ENCODE data around the gene RNF166. TPM values are rescaled to one million over a fixed set of nuclear protein-coding genes. Genes with fewer than 3 reads are reported as not detected.
A peak's percentile ranks its signal among the peaks of the same experiment; 100 is the strongest.

The RNF166 gene
- total RNA-seq, 1 donor from 2014 or later = 74.2 TPM

DNA sequence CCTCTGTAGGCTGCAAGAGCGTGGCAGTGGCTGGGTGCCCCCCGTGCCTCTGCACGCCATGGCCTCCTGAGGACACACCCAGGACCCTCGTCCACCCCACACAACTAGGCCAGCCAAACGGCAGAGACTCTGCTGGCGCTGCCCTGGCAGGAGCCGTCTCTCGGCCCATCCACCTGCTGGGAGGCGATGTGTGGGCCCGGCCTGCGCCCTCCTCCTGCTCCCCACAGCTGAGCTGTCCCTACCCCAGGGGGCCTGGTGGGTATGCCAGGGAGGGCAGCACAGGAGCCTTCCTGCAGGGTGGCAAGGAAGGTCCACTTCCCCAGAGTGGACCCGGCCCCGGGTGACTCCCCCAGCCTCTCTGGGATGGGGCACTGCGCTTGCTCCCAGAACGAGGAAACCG is 7.0 kb downstream of the RNF166 start:
- H3K9me3 Mint-ChIP-seq (ENCODE audit: unreplicated experiment) = no peaks in the 10 kb centered on the region
- H3K27me3 Mint-ChIP-seq (ENCODE audit: unreplicated experiment) = peaks cover 20% of the 10 kb centered on the region
- H3K4me3 Mint-ChIP-seq (ENCODE audit: unreplicated experiment) = no peak overlapping the region
- H3K36me3 Mint-ChIP-seq (ENCODE audit: low read depth, unreplicated experiment) = peaks cover 19% of the 10 kb centered on the region
- H3K4me1 Mint-ChIP-seq (ENCODE audit: unreplicated experiment) = peaks cover 40% of the 10 kb centered on the region
- DNase-seq (ENCODE audit: low spot score) = no peak
- no peak overlapping the region for H3K27ac Mint-ChIP-seq (ENCODE audit: unreplicated experiment)
- no peak for TF ChIP-seq CTCF (IDR thresholded peaks at IDR 0.05; ENCODE audit: unreplicated experiment)

- H3K4me1 Mint-ChIP-seq (ENCODE audit: unreplicated experiment) = peaks cover 35% of the 10 kb centered on the region
- peak overlapping the region; percentile 30 for H3K27ac Mint-ChIP-seq (ENCODE audit: unreplicated experiment)
- H3K27me3 Mint-ChIP-seq (ENCODE audit: unreplicated experiment) = peaks cover 16% of the 10 kb centered on the region
- H3K36me3 Mint-ChIP-seq (ENCODE audit: low read depth, unreplicated experiment) = peaks cover 15% of the 10 kb centered on the region
- H3K9me3 Mint-ChIP-seq (ENCODE audit: unreplicated experiment) = no peaks in the 10 kb centered on the region
- no peak overlapping the region for H3K4me3 Mint-ChIP-seq (ENCODE audit: unreplicated experiment)
- no peak for TF ChIP-seq CTCF (IDR thresholded peaks at IDR 0.05; ENCODE audit: unreplicated experiment)
- no peak for DNase-seq (ENCODE audit: low spot score)
These were observed 7.6 kb downstream of the RNF166 start for GRCh38 chr16:88698646-88699045.

GRCh38 chr16:88697831-88698615 is 8.2 kb downstream of the RNF166 start:
- Mint-ChIP-seq H3K9me3 (ENCODE audit: unreplicated experiment) (no peaks in the 10 kb centered on the region), H3K4me1 (ENCODE audit: unreplicated experiment) (peaks cover 31% of the 10 kb centered on the region), H3K27me3 (ENCODE audit: unreplicated experiment) (peaks cover 13% of the 10 kb centered on the region), H3K27ac (ENCODE audit: unreplicated experiment) (peak overlapping the region; percentile 84), H3K4me3 (ENCODE audit: unreplicated experiment) (peak overlapping the region; percentile 74), H3K36me3 (ENCODE audit: low read depth, unreplicated experiment) (peaks cover 15% of the 10 kb centered on the region)
- TF ChIP-seq CTCF (IDR thresholded peaks at IDR 0.05; ENCODE audit: unreplicated experiment) = peak; percentile 22
- DNase-seq (ENCODE audit: low spot score) = no peak

GRCh38 chr16:88697116-88697830 is 8.9 kb downstream of the RNF166 start:
- Mint-ChIP-seq H3K4me1 (ENCODE audit: unreplicated experiment) (peaks cover 24% of the 10 kb centered on the region), H3K9me3 (ENCODE audit: unreplicated experiment) (no peaks in the 10 kb centered on the region), H3K36me3 (ENCODE audit: low read depth, unreplicated experiment) (peaks cover 11% of the 10 kb centered on the region), H3K27ac (ENCODE audit: unreplicated experiment) (peak overlapping the region; percentile 84), H3K4me3 (ENCODE audit: unreplicated experiment) (peak overlapping the region; percentile 74), H3K27me3 (ENCODE audit: unreplicated experiment) (peaks cover 9% of the 10 kb centered on the region)
- DNase-seq (ENCODE audit: low spot score) = no peak
- TF ChIP-seq CTCF (IDR thresholded peaks at IDR 0.05; ENCODE audit: unreplicated experiment) = no peak

- H3K9me3 Mint-ChIP-seq (ENCODE audit: unreplicated experiment) = no peaks in the 10 kb centered on the region
- peaks cover 11% of the 10 kb centered on the region for H3K36me3 Mint-ChIP-seq (ENCODE audit: low read depth, unreplicated experiment)
- H3K4me3 Mint-ChIP-seq (ENCODE audit: unreplicated experiment) = no peak overlapping the region
- DNase-seq (ENCODE audit: low spot score) = no peak
- peaks cover 16% of the 10 kb centered on the region for H3K4me1 Mint-ChIP-seq (ENCODE audit: unreplicated experiment)
- H3K27ac Mint-ChIP-seq (ENCODE audit: unreplicated experiment) = no peak overlapping the region
- no peak for TF ChIP-seq CTCF (IDR thresholded peaks at IDR 0.05; ENCODE audit: unreplicated experiment)
- H3K27me3 Mint-ChIP-seq (ENCODE audit: unreplicated experiment) = peaks cover 6% of the 10 kb centered on the region
These were observed 9.8 kb downstream of the RNF166 start for GRCh38 chr16:88696441-88696840.
